K562 (cell line): Measurements from ENCODE around the gene PNISR. TPM values are rescaled to one million over a fixed set of nuclear protein-coding genes. Genes with fewer than 3 reads are reported as not detected.

Experiments
- HINFP ChIP-seq: fragments of 450-650 bp; conservative IDR thresholded peaks from 2 replicates; pipeline ENCODE4 v1.6.1; 2016; ENCODE audit warnings: missing genetic modification characterization, low read depth, mild to moderate bottlenecking, control low read depth, missing compliant biosample characterization
- HIVEP1 ChIP-seq: fragments of 250-450 bp; sonication (Bioruptor Pico); IDR thresholded peaks from 2 replicates; pipeline ENCODE4 v1.4.0; 2020; ENCODE audit warnings: mild to moderate bottlenecking
- POLR2H ChIP-seq: IDR thresholded peaks from 2 replicates; pipeline ENCODE4 v1.6.1; 2016; ENCODE audit warnings: missing genetic modification characterization, low read depth, mild to moderate bottlenecking, control low read depth, missing compliant biosample characterization, moderate library complexity
- PTBP1 ChIP-seq: fragments of 200-400 bp; formaldehyde crosslinking; IDR thresholded peaks from 2 replicates; pipeline ENCODE4 v1.6.1; 2017; ENCODE audit warnings: low read depth, low read length
- RB1 ChIP-seq: fragments of 450-650 bp; IDR thresholded peaks from 2 replicates; pipeline ENCODE4 v1.6.1; 2017; ENCODE audit warnings: low read depth, mild to moderate bottlenecking
- RHOXF2B ChIP-seq: fragments of 250-450 bp; sonication (Bioruptor Pico); conservative IDR thresholded peaks from 2 replicates; pipeline ENCODE4 v1.5.1; 2021
- ZBTB9 ChIP-seq: fragments of 450-650 bp; formaldehyde crosslinking; IDR thresholded peaks from 2 replicates; pipeline ENCODE4 v1.4.0; 2020; ENCODE audit warnings: mild to moderate bottlenecking, moderate library complexity
- polyA plus RNA-seq, 8 experiments: library from polyadenylated mRNA; depleted of rRNA in 4 of 8; stranded (reverse) in 5 of 8; unstranded in 3 of 8; fragments of >200 nt; fragmentation: Nextera tagmentation in 2 of 8; fragmentation: Illumina TruSeq in 1 of 8; extraction: Ambion mirVana in 2 of 8; extraction: Trizol in 1 of 8; gene quantifications; 2 replicates each; pipeline versions ENCODE4 v1.2.1 to v1.2.3, GENCODE V29; 2011 to 2014; ENCODE audit warnings: inconsistent platforms in 1 of 8, missing spikeins in 1 of 8
- total RNA-seq, 7 experiments: library from RNA; depleted of rRNA in 6 of 7; stranded (reverse); fragments of >200 nt in 6 of 7; fragmentation: Illumina TruSeq in 2 of 7; extraction: Trizol in 2 of 7; gene quantifications; 2 replicates each; pipeline versions ENCODE4 v1.2.1 to v1.2.3, GENCODE V29; 2011 to 2021; ENCODE audit warnings: low replicate concordance in 1 of 7
- TF ChIP-seq, protein P1 (sequence below), 2 experiments: fragments of 450-650 bp; IDR thresholded peaks; 2 replicates each; pipeline ENCODE4 v1.6.1; 2016; ENCODE audit warnings: mild to moderate bottlenecking in 2 of 2, borderline replicate concordance in 1 of 2, low read depth in 1 of 2, moderate library complexity in 1 of 2
- TF ChIP-seq, protein P2 (sequence below): IDR thresholded peaks from 3 replicates; pipeline ENCODE4 v1.6.1; 2011; ENCODE audit warnings: borderline replicate concordance, mild to moderate bottlenecking; ENCODE audit not compliant: insufficient read length, insufficient read depth
- TF ChIP-seq, protein P3 (sequence below), 2 experiments: fragments of 450-650 bp in 1 of 2; sonication (generic) in 1 of 2; formaldehyde crosslinking in 1 of 2; IDR thresholded peaks in 1 of 2; conservative IDR thresholded peaks in 1 of 2; 2 replicates each; pipeline versions ENCODE4 v1.6.1 to v1.8.1; 2016 to 2023; ENCODE audit warnings: mild to moderate bottlenecking in 2 of 2, moderate library complexity in 2 of 2, inconsistent platforms in 1 of 2, missing genetic modification reagents in 1 of 2

Gene PNISR
- total and polyA plus RNA-seq, 9 of the 15 experiments (the other 6 are each of a cell fraction or from before 2014, with no cell fraction given), result 97.4 to 206 (median 131) TPM

- TF ChIP-seq, protein P1, sequence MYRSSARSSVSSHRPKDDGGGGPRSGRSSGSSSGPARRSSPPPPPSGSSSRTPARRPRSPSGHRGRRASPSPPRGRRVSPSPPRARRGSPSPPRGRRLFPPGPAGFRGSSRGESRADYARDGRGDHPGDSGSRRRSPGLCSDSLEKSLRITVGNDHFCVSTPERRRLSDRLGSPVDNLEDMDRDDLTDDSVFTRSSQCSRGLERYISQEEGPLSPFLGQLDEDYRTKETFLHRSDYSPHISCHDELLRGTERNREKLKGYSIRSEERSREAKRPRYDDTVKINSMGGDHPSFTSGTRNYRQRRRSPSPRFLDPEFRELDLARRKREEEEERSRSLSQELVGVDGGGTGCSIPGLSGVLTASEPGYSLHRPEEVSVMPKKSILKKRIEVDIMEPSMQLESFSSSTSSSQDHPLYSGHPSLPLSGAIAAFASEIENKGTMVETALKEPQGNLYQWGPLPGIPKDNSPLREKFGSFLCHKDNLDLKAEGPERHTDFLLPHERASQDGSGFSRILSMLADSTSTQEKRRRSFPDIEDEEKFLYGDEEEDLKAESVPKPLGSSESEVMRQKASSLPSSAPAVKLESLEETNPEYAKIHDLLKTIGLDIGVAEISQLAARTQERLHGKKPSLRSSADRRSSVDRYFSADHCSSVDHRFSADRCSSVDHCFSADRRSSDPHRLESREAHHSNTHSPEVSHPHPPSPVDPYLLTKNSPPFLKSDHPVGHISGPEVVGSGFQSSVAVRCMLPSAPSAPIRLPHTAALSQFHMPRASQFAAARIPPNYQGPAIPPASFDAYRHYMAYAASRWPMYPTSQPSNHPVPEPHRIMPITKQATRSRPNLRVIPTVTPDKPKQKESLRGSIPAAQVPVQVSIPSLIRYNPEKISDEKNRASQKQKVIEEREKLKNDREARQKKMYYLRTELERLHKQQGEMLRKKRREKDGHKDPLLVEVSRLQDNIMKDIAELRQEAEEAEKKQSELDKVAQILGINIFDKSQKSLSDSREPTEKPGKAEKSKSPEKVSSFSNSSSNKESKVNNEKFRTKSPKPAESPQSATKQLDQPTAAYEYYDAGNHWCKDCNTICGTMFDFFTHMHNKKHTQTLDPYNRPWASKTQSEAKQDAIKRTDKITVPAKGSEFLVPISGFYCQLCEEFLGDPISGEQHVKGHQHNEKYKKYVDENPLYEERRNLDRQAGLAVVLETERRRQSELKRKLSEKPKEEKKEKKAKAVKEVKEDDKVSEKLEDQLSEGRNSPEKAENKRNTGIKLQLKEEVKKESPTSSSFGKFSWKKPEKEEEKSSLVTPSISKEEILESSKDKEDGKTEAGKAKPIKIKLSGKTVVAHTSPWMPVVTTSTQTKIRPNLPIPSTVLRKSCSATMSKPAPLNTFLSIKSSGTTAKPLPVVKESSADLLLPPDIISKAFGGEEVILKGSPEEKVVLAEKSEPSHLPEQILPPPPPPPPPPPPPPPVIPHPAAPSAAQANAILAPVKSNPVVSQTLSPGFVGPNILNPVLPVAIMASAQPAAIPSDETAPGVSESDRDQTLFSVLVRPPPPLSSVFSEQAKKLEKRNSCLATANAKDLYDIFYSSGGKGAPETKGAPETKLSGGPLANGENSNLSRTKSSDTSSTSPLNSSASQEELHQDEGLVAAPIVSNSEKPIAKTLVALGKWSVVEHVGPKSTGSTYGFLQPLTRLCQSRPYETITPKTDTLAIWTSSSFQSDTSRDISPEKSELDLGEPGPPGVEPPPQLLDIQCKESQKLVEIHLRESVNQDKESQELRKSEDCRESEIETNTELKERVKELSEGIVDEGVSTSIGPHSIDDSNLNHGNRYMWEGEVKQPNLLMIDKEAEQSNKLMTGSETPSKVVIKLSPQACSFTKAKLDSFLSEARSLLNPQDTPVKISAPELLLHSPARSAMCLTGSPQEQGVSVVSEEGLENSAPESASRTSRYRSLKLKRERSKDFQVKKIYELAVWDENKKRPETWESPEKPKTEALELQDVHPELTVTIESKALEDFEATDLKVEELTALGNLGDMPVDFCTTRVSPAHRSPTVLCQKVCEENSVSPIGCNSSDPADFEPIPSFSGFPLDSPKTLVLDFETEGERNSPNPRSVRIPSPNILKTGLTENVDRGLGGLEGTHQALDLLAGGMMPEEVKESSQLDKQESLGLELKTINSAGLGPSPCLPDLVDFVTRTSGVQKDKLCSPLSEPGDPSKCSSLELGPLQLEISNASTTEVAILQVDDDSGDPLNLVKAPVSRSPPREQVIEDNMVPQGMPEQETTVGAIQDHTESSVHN (IDR thresholded peaks at IDR 0.05; ENCODE audit: borderline replicate concordance in 1 of 2, low read depth in 1 of 2), result 0 out of 4 replicates have a peak, but pooled peaks of 1 of the 2 experiments have one; percentile 27
- TF ChIP-seq PTBP1 (no peak), RB1 (peak; percentile 72; the same call in 1 of the 2 replicates), HINFP (tag) (no peak), HIVEP1 (CRISPR knock-in tag) (no peak), RHOXF2B (CRISPR knock-in tag) (no peak), ZBTB9 (CRISPR knock-in tag) (peak; percentile 63; the same call in 1 of the 2 replicates), POLR2H (tag) (0 out of 2 replicates have a peak, but pooled peaks have one; percentile 32)
- TF ChIP-seq, protein P2, sequence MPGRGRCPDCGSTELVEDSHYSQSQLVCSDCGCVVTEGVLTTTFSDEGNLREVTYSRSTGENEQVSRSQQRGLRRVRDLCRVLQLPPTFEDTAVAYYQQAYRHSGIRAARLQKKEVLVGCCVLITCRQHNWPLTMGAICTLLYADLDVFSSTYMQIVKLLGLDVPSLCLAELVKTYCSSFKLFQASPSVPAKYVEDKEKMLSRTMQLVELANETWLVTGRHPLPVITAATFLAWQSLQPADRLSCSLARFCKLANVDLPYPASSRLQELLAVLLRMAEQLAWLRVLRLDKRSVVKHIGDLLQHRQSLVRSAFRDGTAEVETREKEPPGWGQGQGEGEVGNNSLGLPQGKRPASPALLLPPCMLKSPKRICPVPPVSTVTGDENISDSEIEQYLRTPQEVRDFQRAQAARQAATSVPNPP, result no peak
- TF ChIP-seq, protein P3, sequence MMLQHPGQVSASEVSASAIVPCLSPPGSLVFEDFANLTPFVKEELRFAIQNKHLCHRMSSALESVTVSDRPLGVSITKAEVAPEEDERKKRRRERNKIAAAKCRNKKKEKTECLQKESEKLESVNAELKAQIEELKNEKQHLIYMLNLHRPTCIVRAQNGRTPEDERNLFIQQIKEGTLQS (IDR thresholded peaks at IDR 0.05), result no peak
- TF ChIP-seq, protein P3 (CRISPR knock-in tag; conservative IDR thresholded peaks at IDR 0.05), result no peak
Observed at GRCh38 chr6:99393698-99394531, 31.2 kb downstream of the PNISR start, which contains the start of gene COQ3 (continued).
